ENCODE results near the gene NGEF.

Gene NGEF

GRCh38 chr2:233011268-233011650, 1.8 kb downstream of the NGEF start:
- H3K27ac ChIP-seq, result no peak overlapping the region
- intact Hi-C loops (cut with DNase I; ENCODE audit: low total_unique reads), result no loop called here
- H3K36me3 ChIP-seq, result no peaks in the 10 kb centered on the region
- no peak overlapping the region for H3K4me3 ChIP-seq
- no peaks in the 10 kb centered on the region for H3K9me3 ChIP-seq
- peaks cover 0 to 15% (median 11%) of the 10 kb centered on the region in 4 donors for H3K4me1 ChIP-seq
- no peaks in the 10 kb centered on the region for H3K27me3 ChIP-seq
- peak in 1 of 2 donors; percentile 20 for DNase-seq
- no peak for TF ChIP-seq CTCF (IDR thresholded peaks at IDR 0.05)

- Histone ChIP-seq H3K4me1 (peaks cover 0 to 15% (median 11%) of the 10 kb centered on the region in 4 donors), H3K27me3 (no peaks in the 10 kb centered on the region), H3K9me3 (no peaks in the 10 kb centered on the region), H3K36me3 (no peaks in the 10 kb centered on the region), H3K4me3 (no peak overlapping the region), H3K27ac (no peak overlapping the region)
- intact Hi-C loops (cut with DNase I; ENCODE audit: low total_unique reads), result no loop called here
- DNase-seq, result peak in 1 of 2 donors; percentile 28
- no peak for TF ChIP-seq CTCF (IDR thresholded peaks at IDR 0.05)
Measured at GRCh38 chr2:233010569-233011267, 2.3 kb downstream of the NGEF start.

- Histone ChIP-seq H3K9me3 (no peaks in the 10 kb centered on the region), H3K27ac (no peak overlapping the region), H3K4me3 (no peak overlapping the region), H3K4me1 (peaks cover 0 to 15% (median 11%) of the 10 kb centered on the region in 4 donors), H3K36me3 (no peaks in the 10 kb centered on the region), H3K27me3 (no peaks in the 10 kb centered on the region)
- no peak for TF ChIP-seq CTCF (IDR thresholded peaks at IDR 0.05)
- peak in 1 of 2 donors; percentile 13 for DNase-seq
- intact Hi-C loops (cut with DNase I; ENCODE audit: low total_unique reads), result no loop called here
Measured at GRCh38 chr2:233009661-233010060, 3.4 kb downstream of the NGEF start.

GRCh38 chr2:233007739-233008138, 5.3 kb downstream of the NGEF start:
- intact Hi-C loops (cut with DNase I; ENCODE audit: low total_unique reads), result no loop called here
- H3K27ac ChIP-seq, result no peak overlapping the region
- peak in 1 of 2 donors; percentile 56 for DNase-seq

GRCh38 chr2:233007270-233007669, 5.8 kb downstream of the NGEF start:
- peaks cover 0 to 15% (median 11%) of the 10 kb centered on the region in 4 donors for H3K4me1 ChIP-seq
- no peaks in the 10 kb centered on the region for H3K36me3 ChIP-seq
- H3K4me3 ChIP-seq, result no peak overlapping the region
- intact Hi-C loops (cut with DNase I; ENCODE audit: low total_unique reads), result no loop called here
- H3K27ac ChIP-seq, result no peak overlapping the region
- DNase-seq, result peak in 1 of 2 donors; percentile 13
- H3K27me3 ChIP-seq, result no peaks in the 10 kb centered on the region
- no peaks in the 10 kb centered on the region for H3K9me3 ChIP-seq
- TF ChIP-seq CTCF (IDR thresholded peaks at IDR 0.05), result no peak

More at GRCh38 chr2:233007739-233008138, 5.3 kb downstream of the NGEF start:
- H3K36me3 ChIP-seq, result no peaks in the 10 kb centered on the region
- no peaks in the 10 kb centered on the region for H3K27me3 ChIP-seq
- no peak overlapping the region for H3K4me3 ChIP-seq
- H3K9me3 ChIP-seq, result no peaks in the 10 kb centered on the region
- H3K4me1 ChIP-seq, result peaks cover 0 to 15% (median 11%) of the 10 kb centered on the region in 4 donors
- no peak for TF ChIP-seq CTCF (IDR thresholded peaks at IDR 0.05)

All from tibial artery (tissue), 4 donors.